Neural progenitor cell (in vitro differentiated cells): ENCODE data around the gene STAG1.

ENCODE experiments used
- EZH2phosphoT487 ChIP-seq: fragments of 200-600 bp; sonication (generic); IDR thresholded peaks from 2 replicates; pipeline ENCODE4 v1.6.1; 2017; ENCODE audit warnings: antibody characterized with exemption
- TF ChIP-seq, protein P1 (sequence below): fragments of 200-600 bp; sonication (generic); IDR thresholded peaks from 2 replicates; pipeline ENCODE4 v1.5.1; 2017; ENCODE audit warnings: antibody characterized with exemption, mild to moderate bottlenecking

DNA sequence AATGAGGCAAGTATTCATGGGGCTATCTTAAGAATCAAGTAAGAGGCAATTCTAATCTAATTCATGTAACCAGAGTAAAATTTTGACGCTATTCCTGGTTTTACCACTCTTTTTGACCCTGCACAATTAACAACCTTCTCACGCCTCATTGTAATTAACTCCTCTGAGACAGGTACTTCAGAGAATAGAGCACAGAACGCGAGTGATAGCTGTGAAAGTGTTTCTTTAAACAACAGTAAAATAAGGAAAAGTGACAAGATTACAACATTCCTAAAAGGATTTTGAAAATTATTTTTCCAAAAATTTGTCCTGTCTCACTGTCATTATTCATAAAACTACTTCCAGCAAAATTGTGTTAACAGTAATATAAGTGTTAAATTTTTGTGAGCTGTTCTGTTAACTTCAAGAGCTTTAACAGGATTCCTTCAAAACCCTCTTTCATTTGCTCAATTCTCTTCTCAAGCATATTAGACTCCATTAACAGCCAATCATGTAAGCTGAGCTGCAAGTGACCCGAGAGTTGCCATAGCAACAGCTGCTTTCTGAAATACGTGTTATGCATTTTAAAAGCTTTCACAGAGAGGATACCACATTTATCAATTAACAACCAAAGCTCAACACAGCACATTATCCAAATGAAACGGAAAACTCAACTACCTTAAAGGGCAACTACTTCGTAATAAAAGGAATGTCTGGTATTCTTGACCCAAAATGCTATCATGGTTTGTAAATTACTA is 93.1 kb downstream of the STAG1 start:
- TF ChIP-seq, protein P1, sequence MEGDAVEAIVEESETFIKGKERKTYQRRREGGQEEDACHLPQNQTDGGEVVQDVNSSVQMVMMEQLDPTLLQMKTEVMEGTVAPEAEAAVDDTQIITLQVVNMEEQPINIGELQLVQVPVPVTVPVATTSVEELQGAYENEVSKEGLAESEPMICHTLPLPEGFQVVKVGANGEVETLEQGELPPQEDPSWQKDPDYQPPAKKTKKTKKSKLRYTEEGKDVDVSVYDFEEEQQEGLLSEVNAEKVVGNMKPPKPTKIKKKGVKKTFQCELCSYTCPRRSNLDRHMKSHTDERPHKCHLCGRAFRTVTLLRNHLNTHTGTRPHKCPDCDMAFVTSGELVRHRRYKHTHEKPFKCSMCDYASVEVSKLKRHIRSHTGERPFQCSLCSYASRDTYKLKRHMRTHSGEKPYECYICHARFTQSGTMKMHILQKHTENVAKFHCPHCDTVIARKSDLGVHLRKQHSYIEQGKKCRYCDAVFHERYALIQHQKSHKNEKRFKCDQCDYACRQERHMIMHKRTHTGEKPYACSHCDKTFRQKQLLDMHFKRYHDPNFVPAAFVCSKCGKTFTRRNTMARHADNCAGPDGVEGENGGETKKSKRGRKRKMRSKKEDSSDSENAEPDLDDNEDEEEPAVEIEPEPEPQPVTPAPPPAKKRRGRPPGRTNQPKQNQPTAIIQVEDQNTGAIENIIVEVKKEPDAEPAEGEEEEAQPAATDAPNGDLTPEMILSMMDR = no peak
- TF ChIP-seq EZH2phosphoT487 = no peak
